Rectal smooth muscle tissue (tissue), 1 donor: ENCODE results near the gene DCTN5.

Experiments used
- H3K27ac ChIP-seq: one replicate; pipeline ENCODE4 v1.7.0; 2013; ENCODE audit warnings: low read depth, low read length, inconsistent platforms
- H3K27me3 ChIP-seq: one replicate; pipeline ENCODE4 v1.7.0; 2013; ENCODE audit warnings: low read length; ENCODE audit not compliant: control insufficient read depth, insufficient read depth
- H3K36me3 ChIP-seq: one replicate; pipeline ENCODE4 v1.7.0; 2013; ENCODE audit warnings: low read length; ENCODE audit not compliant: control insufficient read depth, insufficient read depth
- H3K4me1 ChIP-seq: one replicate; pipeline ENCODE4 v1.7.0; 2013; ENCODE audit warnings: low read length; ENCODE audit not compliant: control insufficient read depth, insufficient read depth
- H3K4me3 ChIP-seq: one replicate; pipeline ENCODE4 v1.7.0; 2013; ENCODE audit warnings: low read length
- H3K9ac ChIP-seq: one replicate; pipeline ENCODE4 v1.7.0; 2013; ENCODE audit warnings: low read length

Gene DCTN5

DNA sequence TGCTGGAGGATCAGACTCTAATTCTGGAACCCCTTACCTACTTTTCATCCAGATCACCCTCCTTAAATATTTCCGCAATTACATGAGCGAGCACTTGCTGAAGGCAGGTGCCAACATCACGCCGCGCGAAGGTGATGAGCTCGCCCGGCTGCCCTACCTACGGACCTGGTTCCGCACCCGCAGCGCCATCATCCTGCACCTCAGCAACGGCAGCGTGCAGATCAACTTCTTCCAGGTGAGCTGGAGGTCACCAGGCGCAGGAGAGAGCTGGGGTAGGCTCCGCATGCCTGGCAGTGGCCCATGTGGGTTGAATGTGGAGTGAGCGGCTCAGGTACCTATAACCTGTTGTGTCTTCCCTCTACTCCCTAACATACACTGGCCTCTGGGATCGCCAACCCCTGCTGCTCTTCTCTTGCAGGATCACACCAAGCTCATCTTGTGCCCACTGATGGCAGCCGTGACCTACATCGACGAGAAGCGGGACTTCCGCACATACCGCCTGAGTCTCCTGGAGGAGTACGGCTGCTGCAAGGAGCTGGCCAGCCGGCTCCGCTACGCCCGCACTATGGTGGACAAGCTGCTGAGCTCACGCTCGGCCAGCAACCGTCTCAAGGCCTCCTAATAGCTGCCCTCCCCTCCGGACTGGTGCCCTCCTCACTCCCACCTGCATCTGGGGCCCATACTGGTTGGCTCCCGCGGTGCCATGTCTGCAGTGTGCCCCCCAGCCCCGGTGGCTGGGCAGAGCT, 48.3 kb downstream of the DCTN5 start:
- Histone ChIP-seq H3K4me3 (no peak overlapping the region), H3K27me3 (no peaks in the 10 kb centered on the region), H3K36me3 (peaks cover 22% of the 10 kb centered on the region), H3K27ac (no peak overlapping the region), H3K4me1 (no peaks in the 10 kb centered on the region), H3K9ac (no peak overlapping the region)

DNA sequence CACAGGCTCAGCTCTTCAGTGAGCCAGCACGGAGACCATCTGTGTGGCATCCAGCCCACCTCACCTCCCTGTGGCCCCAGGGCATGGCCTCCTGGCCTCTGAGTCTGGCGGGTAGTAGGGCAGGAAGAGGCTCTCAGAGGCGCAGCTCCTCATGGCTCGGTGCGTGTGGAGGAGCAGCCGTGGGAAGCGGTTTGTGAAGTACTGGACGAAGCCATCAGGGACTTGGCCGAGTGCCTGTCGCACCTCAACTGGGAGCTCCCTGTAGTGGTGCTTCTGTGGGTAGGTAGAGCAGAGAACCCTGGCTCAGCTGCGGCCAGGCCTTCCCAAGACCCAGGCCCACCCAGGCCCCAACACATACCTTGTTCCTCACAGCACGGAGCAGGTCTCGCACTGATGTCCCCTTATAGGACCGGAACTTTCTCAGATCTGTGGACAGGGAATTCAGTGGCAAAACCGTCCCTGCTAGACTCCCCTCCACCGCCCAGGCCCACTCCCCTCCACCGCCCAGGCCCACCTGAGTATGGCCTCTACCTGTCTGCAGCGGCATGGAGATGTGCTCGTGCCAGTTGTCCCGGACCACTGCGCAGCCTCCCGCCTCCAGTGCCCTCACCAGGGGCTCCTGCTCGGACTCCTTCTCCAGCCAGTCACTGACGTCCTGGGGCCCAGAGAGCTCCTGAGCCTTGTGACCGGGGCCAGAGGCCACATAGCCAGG, 49.7 kb downstream of the DCTN5 start:
- no peak overlapping the region for H3K27ac ChIP-seq
- H3K36me3 ChIP-seq: peaks cover 26% of the 10 kb centered on the region
- H3K9ac ChIP-seq: no peak overlapping the region
- H3K4me3 ChIP-seq: no peak overlapping the region
- no peaks in the 10 kb centered on the region for H3K27me3 ChIP-seq
- H3K4me1 ChIP-seq: no peaks in the 10 kb centered on the region

DNA sequence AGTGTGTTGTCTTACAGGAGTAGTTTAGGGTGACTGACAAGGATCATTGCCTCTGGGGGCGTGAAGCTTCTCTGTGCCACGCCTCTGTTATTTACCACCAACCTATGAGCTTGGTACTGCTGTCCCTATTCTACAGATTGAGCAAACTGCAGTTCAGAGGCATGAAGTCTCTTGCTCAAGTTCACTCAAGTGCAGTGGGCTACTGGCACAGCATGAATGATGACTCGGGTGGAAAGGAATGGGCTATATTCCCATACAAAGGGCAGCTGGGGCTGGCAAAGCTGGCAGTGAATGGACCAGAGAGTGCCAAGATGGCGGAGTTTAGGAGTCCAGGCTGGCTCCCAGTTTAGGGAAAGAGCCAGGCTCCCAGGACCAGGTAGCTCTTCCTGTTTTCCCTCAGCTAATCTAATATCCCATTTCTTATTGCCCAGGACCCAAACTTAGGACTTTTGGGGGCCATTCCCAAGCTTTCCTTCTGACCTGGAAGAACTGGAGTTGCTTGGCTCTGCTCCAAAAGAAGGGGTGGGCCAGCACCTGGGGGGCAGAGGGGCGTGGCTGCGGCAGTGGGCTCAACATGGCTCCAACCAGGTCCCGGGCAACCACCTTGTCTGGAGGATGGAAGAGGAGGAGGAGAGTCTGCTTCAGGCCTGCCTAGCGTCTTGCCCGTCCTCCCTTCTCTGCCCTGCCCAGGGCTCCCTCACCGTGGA, 50.4 kb downstream of the DCTN5 start:
- Histone ChIP-seq H3K4me1 (no peaks in the 10 kb centered on the region), H3K9ac (no peak overlapping the region), H3K27ac (no peak overlapping the region), H3K36me3 (peaks cover 26% of the 10 kb centered on the region), H3K4me3 (no peak overlapping the region), H3K27me3 (no peaks in the 10 kb centered on the region)

DNA sequence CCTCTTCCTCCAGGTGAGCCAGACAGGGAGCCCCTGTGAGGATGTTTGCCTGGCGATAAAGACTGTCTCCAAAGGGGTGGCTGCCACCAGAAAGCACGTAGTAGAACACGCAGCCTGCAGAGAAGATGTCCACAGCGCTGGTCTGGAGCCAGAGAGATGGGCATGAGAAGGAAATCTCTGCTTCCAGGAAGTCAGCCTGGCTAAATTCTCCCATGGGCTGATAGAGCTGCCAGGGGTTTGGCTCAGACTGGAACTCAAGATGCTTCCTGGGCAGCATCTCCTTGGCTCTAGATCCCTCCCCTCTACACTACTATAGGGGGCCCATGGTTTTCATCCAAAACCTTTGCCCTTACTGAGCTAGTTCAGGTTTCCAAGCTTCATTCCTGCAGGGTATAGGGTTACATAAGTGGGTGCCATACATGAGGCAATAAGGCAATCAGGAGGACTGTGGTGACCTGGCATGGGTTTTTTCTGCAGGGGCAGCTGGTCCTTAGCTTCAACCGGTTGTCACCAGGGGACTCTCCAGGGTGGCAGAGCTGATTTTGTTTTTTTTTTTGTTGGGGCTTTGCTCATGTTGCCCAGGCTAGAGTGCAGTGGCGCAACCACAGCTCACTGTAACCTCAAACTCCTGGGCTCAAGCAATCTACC, 51.0 kb downstream of the DCTN5 start:
- no peaks in the 10 kb centered on the region for H3K4me1 ChIP-seq
- H3K4me3 ChIP-seq: no peak overlapping the region
- H3K27ac ChIP-seq: no peak overlapping the region
- no peaks in the 10 kb centered on the region for H3K27me3 ChIP-seq
- peaks cover 26% of the 10 kb centered on the region for H3K36me3 ChIP-seq
- H3K9ac ChIP-seq: no peak overlapping the region

DNA sequence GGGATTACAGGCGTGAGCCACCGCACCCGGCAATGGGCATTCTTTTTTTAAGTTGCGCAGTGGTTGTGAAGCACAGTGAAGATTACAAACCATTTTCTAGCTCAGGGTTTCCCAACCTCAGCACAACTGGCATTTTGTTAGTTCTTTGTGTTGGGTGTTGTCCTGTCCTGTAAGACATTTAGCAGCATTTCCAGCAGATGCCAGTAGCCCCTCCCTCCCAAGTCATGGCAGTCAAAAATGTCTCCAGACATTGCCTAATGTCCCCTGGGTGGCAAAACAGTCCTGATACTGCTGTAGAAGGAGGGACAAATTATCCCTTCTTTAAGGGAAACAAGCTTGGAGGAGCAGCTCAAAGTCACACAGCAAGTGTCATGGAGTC, 53.0 kb downstream of the DCTN5 start:
- H3K4me1 ChIP-seq: no peaks in the 10 kb centered on the region
- H3K27ac ChIP-seq: no peak overlapping the region
- H3K9ac ChIP-seq: no peak overlapping the region
- H3K4me3 ChIP-seq: no peak overlapping the region
- peaks cover 17% of the 10 kb centered on the region for H3K36me3 ChIP-seq
- H3K27me3 ChIP-seq: no peaks in the 10 kb centered on the region

DNA sequence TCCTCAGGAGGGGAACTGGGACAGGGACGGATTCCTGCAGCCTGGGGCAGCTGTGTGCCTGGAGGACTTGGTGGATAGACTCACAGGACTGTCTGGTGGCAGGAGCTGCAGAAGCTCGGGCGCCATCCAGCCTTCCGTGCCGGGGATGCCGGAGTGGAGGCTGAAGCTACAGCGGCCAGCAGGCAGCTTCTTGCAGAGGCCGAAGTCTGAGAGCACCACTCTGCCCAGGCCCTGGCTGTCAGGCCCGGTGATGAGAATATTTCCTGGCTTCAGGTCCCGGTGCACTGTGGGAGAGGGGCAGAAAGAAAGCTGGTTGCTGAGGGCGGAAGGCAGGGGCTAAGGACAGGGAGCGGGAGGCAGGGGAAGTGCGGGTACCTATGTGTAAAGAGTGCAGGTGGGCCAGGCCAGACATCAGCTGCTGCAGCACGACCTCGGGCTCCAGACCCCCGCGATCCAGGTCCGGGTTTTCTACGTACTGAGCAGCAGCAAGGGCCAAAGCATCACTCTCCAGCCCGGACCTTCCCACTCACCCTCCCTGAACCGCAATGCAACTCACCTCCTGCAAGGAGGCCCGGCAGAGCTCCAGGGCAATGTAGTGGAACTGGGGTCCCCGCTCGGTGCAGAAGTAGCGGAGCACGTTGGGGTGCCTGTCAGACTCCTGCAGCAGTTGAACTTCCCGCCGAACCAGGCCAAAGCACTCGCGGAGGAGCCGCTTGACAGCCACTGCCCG, 53.5 kb downstream of the DCTN5 start:
- peaks cover 11% of the 10 kb centered on the region for H3K36me3 ChIP-seq
- no peak overlapping the region for H3K27ac ChIP-seq
- H3K4me3 ChIP-seq: peak overlapping the region; percentile 38
- no peak overlapping the region for H3K9ac ChIP-seq
- H3K4me1 ChIP-seq: no peaks in the 10 kb centered on the region
- H3K27me3 ChIP-seq: no peaks in the 10 kb centered on the region

DNA sequence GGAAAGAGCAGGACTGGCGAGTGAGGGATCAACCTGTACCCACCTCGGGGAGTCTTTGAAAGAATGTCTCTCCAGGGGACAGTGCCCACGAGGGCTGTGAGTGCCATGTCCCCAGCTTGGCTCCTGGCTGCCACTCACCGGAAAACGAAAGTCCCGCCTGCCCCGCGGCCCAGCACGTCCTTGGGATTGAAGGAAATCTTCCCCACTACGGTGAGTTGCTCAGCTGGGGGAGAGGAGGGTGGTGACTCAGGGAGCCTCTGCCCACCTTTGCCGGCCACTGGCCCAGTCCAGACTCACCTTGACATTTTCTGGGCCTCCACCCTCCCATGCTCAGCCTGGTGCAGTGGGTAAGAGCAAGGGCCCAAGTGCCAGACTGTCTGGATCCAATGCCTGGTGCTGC, 54.5 kb downstream of the DCTN5 start:
- Histone ChIP-seq H3K9ac (no peak overlapping the region), H3K36me3 (peaks cover 6% of the 10 kb centered on the region), H3K27ac (no peak overlapping the region), H3K4me3 (no peak overlapping the region), H3K27me3 (no peaks in the 10 kb centered on the region), H3K4me1 (no peaks in the 10 kb centered on the region)

DNA sequence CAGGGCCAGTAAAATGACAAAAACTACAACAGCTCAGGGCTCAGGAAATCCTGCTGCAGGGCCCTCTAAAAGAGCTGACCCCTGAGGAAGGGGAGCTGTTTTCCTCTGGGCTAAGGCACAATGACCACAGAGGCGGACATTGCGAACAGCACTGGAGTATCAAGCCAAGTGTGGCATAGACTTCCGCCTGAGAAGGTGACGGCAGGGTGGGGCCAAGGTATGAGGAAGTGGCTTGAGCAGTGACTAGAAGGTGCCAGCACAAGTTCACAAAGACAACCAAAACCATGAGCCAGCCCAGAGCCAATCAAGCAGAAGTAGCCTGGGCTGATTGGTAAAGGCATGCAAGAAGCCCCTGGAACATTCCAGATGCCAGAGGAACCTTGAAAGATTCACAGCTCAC, 57.8 kb downstream of the DCTN5 start:
- no peaks in the 10 kb centered on the region for H3K27me3 ChIP-seq
- no peak overlapping the region for H3K27ac ChIP-seq
- peaks cover 4% of the 10 kb centered on the region for H3K36me3 ChIP-seq
- no peak overlapping the region for H3K9ac ChIP-seq
- no peaks in the 10 kb centered on the region for H3K4me1 ChIP-seq
- no peak overlapping the region for H3K4me3 ChIP-seq

DNA sequence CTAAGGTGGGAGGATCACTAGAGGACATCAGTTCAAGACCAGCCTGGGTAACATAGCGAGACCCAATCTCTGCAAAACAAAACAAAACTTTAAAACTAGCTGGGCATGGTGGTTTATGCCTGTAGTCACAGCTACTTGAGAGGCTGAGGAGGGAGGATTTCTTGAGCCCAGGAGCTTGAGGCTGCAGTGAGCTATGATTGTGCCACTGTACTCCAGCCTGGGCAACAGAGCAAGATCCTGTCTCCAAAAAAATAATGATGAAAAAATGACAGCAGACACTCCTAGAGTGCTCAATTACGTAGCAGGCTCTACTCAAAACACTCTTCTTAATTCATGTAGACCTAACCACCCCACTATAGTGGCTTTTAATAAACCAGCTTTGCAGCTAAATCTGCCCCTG, 58.8 kb downstream of the DCTN5 start:
- Histone ChIP-seq H3K36me3 (no peaks in the 10 kb centered on the region), H3K4me3 (no peak overlapping the region), H3K9ac (no peak overlapping the region), H3K27me3 (no peaks in the 10 kb centered on the region), H3K27ac (no peak overlapping the region), H3K4me1 (no peaks in the 10 kb centered on the region)

DNA sequence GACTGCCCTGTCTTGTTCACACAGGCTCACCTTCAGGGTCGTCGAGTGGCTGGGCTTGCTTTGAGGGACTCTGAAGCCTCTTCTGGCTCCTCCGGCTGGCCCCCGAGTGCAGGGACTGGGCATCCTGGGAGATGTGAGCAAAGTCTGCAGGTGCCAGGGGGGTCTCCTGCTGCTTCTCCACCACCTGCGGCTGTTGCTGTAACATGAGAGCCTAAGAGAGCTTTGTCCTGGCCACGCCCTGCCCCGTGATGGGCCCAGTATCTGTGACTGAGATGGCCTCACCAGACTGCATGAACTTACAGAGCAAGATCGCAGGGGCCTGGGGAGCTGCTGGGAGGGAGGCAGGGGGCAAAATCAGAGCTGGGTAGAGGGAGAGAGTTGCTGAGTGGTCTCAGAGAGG, 59.2 kb downstream of the DCTN5 start:
- Histone ChIP-seq H3K27ac (no peak overlapping the region), H3K27me3 (no peaks in the 10 kb centered on the region), H3K4me3 (no peak overlapping the region), H3K36me3 (no peaks in the 10 kb centered on the region), H3K4me1 (no peaks in the 10 kb centered on the region), H3K9ac (no peak overlapping the region)

DNA sequence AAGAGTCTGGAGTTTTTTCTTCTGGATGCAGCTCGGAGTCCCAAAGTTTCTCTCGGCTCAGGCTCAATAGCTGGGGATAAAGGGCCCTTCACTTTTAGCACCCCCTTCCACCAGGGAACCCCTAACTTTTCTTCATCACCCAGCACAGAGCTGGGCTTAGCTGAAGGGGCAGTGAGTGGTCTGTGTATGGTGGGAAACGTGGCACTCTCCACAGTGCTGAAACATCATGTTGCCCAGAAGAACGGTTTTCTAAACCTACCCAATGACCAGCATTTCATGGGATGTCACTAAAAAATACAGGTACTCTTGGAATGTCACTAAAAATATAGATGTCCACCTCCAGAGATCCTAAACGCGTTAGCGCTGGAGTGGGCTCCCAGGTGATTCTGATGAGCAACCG, 59.8 kb downstream of the DCTN5 start:
- Histone ChIP-seq H3K27ac (no peak overlapping the region), H3K36me3 (no peaks in the 10 kb centered on the region), H3K4me3 (no peak overlapping the region), H3K27me3 (no peaks in the 10 kb centered on the region), H3K9ac (no peak overlapping the region), H3K4me1 (no peaks in the 10 kb centered on the region)

DNA sequence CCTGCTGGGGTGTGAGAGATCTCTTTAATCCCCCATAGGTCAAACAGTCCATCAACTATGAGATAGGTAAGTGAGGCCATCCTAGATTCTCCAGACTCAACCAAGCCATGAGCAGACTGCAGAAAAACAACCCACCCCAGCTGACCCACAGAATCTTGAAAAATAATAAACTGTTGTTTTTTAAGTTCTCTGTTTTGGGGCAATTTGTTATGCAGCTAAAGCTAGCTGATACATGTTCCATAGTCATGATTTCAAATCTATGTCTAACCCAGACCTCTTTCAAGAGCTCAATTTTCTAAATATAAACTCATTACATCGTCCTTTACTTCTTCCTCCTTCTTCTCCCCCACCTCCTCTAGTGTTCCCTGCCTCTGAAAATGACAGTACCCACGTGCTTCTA, 61.7 kb downstream of the DCTN5 start:
- Histone ChIP-seq H3K36me3 (no peaks in the 10 kb centered on the region), H3K27ac (no peak overlapping the region), H3K4me1 (no peaks in the 10 kb centered on the region), H3K4me3 (no peak overlapping the region), H3K27me3 (no peaks in the 10 kb centered on the region), H3K9ac (no peak overlapping the region)
